Superior temporal gyrus (tissue), 1 donor: ENCODE measurements around the gene PPIL6.
A peak's percentile ranks its signal among the peaks of the same experiment; 100 is the strongest.

ENCODE experiments used
- DNase-seq: peaks from one replicate; pipeline ENCODE4 v3.0.0-alpha.2; 2016; ENCODE audit errors: extremely low spot score

Gene PPIL6

DNA sequence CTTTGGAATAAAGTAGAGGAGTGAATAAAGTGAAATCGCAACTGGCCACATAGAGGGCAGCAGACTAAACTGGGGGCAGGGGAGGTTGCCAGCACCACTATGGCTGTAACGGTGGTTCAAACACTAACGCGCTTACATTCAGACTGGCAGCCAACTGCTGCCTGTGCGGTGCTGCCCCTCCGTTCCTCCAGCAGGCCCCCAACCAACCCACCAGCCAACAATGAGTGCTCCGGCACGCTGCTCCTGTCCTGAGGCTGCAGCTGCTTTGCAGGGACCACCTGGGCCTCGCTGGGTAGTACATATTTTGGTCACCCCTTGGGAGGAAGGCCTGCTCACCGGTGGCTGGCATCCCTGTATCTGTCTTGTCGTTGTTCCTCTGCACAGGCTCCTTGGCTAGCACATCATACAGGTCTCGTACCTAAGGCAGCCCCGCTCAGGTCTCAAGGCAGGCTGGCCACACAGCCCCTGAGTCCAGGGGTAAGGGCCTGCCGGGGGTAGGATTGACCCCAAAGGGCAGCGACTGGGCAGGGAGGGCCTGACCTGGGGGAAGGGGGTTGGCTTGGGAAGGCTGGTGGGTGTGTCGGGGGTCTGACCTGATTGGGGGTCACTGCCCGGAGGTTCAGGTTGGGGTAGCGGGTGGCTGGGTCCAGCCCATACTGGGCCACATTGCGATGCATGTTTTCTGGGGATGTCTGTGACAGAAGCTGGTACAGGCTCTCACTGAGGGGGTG is 8.8 kb upstream of the PPIL6 start:
- DNase-seq, result no peak

DNA sequence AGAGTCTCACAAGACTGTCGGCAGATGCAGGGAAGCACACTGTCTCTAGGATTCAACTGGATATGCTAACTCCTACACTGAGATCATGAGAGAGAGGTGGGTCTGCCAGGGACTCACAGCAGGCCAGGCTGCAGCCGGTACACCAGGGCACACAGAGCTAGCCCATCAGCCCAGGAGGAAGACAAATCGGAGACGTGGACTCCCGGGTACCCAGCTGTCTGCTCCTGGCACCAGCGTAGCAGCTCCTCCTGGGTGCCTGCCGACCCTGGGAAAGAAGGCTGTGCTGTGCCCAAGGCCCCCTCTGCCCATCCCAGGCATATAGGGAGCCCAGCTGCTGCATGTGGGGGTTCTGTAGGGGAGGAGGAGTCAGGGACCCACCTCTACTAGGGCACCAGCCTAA is 8.2 kb upstream of the PPIL6 start:
- no peak for DNase-seq

- DNase-seq, result no peak
Measured at GRCh38 chr6:109447878-109448555, 7.6 kb upstream of the PPIL6 start.

DNA sequence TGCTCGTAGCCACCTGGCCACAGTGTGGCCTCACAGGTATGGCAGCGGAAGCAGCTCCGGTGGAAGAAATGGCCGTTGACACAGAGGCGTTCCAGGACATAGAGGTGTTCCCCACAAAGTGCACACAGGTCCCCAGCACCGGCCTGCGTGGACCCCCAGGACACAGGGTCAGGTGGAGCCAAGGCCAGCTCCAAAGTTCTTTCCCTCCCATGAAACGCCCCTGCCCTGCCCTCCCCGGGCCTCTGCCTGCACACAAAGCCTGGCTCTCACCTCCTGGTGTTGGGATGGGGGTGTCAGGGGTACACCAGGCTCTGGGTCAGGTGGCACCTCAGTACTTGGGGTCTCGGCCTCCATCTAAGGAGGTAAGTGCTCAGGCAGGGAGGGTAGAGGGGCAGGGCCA is 6.7 kb upstream of the PPIL6 start:
- DNase-seq, result no peak

DNA sequence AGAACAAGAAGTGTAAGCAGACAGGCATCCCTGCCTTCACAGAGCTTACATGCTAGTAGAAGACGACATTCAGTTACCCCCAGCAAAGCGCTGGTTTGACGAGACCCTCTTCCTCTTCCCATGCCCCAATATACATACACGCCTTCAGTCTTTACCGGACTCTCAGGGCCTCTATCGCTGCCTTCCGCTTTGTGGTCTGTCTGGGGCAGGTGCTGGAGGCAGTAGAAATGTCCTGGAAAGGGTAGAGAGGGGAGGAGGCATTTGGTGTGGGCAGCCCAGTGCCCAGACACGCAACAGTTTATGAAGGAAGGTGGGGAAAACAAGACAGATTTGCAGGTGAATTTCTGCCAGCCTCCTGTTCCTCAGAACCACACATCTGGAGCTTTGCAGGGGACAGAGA is 6.1 kb upstream of the PPIL6 start:
- no peak for DNase-seq

DNA sequence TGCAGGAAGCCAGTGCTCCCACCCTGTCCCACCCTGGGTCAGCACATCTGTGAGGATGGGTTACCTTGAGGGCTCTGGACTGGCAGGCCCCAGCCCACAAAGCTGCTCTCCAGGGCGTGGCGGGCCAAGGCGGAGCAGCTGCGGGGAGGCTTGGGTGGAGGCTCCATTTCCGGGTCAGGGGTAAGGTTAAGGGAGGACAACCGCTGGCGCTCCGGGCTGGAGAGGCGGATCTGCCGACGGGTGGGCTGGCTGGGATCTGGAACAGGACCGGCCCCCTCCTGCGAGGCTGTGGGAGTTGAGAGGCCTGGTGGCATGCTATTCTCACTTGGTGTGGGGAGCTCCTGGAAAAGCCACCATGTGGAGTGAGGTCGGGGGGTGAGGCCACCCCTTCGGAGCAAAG is 5.6 kb upstream of the PPIL6 start:
- no peak for DNase-seq

GRCh38 chr6:109445382-109445781 is 5.0 kb upstream of the PPIL6 start:
- DNase-seq, result no peak

- DNase-seq, result no peak
Measured at GRCh38 chr6:109443425-109443950, 3.1 kb upstream of the PPIL6 start.

GRCh38 chr6:109442393-109442924 is 2.0 kb upstream of the PPIL6 start:
- no peak for DNase-seq

GRCh38 chr6:109441069-109441816 is 815 bp upstream of the PPIL6 start:
- no peak for DNase-seq

GRCh38 chr6:109436041-109436440 is 4.4 kb downstream of the PPIL6 start:
- no peak for DNase-seq

DNA sequence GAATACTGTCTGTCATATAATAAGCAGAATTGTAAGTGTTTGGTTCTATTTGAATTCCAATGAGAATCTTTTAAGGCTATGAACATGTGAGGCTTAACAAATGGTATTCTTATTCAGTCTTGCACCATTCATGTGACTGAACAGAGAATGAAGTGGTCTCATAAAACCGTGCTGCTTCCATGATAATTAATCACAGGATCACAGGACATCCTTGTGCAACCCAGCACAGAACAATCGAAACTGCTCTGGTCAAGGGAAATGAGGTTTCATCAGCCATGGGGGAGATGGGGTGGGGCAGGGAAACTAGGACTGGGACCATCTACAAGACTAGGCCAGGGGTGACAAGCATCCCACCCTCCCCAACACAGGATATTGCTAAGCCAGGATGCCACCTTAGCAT is 6.0 kb downstream of the PPIL6 start:
- DNase-seq, result no peak

DNA sequence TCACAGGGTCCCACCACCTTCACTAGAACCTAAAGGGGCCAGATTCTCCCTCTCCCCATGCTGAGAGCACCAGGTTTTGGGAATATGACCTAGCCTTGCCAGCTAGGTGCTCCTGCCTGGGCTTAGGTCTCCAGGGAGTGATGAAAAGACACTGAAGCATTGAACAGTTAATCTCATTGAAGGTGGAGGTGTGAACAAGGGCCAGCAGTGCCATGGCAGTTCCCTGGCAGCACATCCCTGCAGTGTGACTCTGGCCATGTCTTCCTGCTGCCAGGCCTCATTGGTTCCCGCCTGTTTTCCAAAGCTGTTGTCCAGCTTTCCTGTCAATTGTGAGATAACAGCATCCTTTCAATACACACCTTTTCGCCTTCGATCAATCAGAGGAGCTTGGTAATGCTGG is 10.9 kb downstream of the PPIL6 start:
- no peak for DNase-seq

DNA sequence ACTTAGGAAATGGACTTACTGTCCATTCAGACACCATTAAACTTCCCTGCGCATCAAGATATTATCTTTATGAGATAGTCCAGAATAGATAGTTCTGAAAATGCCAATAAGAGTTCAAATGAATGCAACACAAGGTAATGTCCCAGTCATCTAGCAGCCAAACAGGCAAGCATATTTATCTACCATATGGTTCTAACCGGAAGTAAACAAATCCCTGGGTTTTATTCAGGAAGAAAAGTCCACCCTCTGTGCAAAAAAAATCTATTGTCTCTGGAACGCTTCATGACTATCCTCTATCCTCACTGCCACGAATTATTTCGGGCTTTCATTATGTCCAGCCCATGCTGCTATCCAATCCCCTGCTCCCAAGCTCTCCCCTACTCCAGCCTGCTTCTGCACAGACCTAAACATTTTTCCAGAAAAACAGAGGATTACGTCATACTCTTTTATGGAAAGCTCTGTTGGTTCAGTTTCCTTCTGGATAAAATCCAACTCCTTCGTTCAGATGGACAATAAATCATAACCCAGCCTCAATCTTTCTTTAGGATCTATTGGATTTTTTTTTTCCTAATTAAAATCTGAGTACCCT is 11.4 kb downstream of the PPIL6 start:
- DNase-seq, result peak; percentile 28

- DNase-seq, result no peak
Measured at GRCh38 chr6:109424946-109425345, 15.5 kb downstream of the PPIL6 start.

DNA sequence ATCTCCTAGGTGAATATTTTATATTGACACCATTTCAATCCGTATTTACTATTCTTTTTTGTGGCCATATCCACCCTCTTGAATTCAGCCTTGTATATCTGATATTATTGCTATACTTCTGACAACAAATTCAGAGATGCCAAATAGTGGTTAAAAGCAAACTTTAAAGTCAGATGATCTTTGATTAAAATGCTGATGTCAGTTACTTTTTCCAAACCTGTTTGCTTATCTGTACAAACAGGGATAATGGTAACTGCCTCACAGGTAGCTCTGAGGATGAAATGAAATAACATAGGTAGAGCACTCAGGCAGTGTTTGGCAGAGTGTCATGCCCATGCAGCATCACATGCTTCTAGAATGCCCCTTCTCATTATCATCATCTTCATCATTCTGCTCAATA is 19.2 kb downstream of the PPIL6 start:
- DNase-seq, result no peak

GRCh38 chr6:109420751-109421150 is 19.7 kb downstream of the PPIL6 start:
- DNase-seq, result no peak

GRCh38 chr6:109417646-109418045 is 22.8 kb downstream of the PPIL6 start:
- no peak for DNase-seq

- DNase-seq, result no peak
Measured at GRCh38 chr6:109411034-109411433, 29.4 kb downstream of the PPIL6 start.

DNA sequence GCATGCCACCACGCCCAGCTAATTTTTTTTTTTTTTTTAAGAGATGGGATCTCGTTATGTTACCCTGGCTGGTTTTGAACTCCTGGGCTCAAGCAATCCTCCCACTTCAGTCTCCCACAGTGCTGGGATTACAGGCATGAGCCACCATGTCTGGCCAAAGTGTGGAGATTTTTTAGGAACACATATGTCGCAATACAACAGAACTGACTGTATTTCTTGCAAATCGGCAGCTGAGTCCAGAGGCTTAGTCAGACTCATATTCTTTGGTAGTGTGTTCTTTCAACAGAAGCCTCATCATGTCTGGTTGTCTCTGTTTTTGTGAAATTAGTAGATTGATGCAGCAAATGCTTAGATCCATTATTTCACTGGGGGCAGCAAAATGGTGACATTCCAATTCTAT is 34.2 kb downstream of the PPIL6 start:
- DNase-seq, result no peak

DNA sequence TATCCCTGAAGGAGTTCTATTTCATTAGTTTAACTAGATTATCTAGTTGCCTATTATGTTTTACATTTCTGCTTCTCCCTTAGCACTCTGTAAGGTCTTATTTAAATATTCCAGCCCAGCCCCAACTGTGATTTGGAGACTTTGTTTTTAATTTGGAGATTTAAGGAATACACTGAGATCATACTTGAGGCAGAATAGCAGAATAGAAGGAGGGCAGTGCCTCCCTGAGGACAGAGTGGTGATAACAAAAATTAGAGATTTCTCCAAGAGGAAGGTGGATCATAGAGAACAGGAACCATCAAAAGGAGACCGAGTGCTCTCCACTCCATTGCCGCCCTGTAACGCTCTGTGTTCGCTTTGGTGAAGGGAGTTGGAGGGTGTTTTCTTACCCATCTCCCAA is 43.4 kb downstream of the PPIL6 start:
- DNase-seq, result peak; percentile 53
